ENCODE data around the gene DGKD. TPM values are rescaled to one million over a fixed set of nuclear protein-coding genes. Genes with fewer than 3 reads are reported as not detected.

DGKD gene
- total RNA-seq, 1 donor from 2014 or later = 188 TPM

DNA sequence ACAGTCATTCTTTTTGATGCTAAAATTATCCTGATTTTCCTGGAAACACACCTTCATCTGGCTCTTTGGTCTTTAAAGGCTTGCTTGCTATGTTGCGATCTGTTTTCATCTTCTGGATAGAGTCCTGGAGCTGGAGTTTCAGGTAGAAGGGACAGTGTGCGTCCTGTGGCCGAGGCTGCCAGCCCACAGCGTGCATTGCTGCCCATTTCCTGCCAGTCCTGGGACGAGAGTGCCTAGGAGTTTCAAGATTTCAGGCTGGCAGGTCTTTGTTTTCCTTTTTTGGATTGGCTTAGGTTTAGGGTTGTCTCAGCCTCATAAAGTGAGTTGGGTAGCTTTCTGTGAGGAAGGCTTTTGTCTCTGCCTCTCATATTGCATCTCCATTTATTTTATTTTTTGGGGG is 14.5 kb downstream of the DGKD start:
- intact Hi-C loops (cut with micrococcal nuclease) = loop anchor here (1.0 kb wide), 1 partner anchor 12 kb away; no protein-coding TSS in a partner anchor
- ATAC-seq (ENCODE audit: low read depth) = no peak
- H3K27me3 Mint-ChIP-seq = no peaks in the 10 kb centered on the region
- no peak overlapping the region for H3K27ac Mint-ChIP-seq
- ChIA-PET CTCF (no interaction called here), POLR2A (no interaction called here)
- TF ChIP-seq CTCF (IDR thresholded peaks at IDR 0.05) = no peak
- H3K4me1 Mint-ChIP-seq = peaks cover 80% of the 10 kb centered on the region
- DNase-seq = no peak
- H3K4me3 Mint-ChIP-seq = peak overlapping the region; percentile 1
- H3K9me3 Mint-ChIP-seq = peaks cover under 1% of the 10 kb centered on the region
- H3K36me3 Mint-ChIP-seq (ENCODE audit: low read depth) = peaks cover 63% of the 10 kb centered on the region

GRCh38 chr2:233369462-233369861 is 15.2 kb downstream of the DGKD start:
- peaks cover 59% of the 10 kb centered on the region for H3K36me3 Mint-ChIP-seq (ENCODE audit: low read depth)
- peaks cover 78% of the 10 kb centered on the region for H3K4me1 Mint-ChIP-seq
- no peak for ATAC-seq (ENCODE audit: low read depth)
- TF ChIP-seq CTCF (IDR thresholded peaks at IDR 0.05) = no peak
- ChIA-PET CTCF (interaction anchor here (1.3 kb wide), 1 partner anchor 74 kb away, joined by 3 read pairs; no protein-coding TSS in a partner anchor), POLR2A (interaction anchor here (0.6 to 1.6 kb wide), 4 partner anchors 7 to 115 kb away, joined by 3 to 6 read pairs (median 4); no protein-coding TSS in a partner anchor)
- H3K27me3 Mint-ChIP-seq = no peaks in the 10 kb centered on the region
- DNase-seq = no peak
- H3K4me3 Mint-ChIP-seq = no peak overlapping the region
- peak overlapping the region; percentile 72 for H3K27ac Mint-ChIP-seq
- intact Hi-C loops (cut with micrococcal nuclease) = loop anchor here (1.0 kb wide), 1 partner anchor 11 kb away; no protein-coding TSS in a partner anchor
- H3K9me3 Mint-ChIP-seq = no peaks in the 10 kb centered on the region

DNA sequence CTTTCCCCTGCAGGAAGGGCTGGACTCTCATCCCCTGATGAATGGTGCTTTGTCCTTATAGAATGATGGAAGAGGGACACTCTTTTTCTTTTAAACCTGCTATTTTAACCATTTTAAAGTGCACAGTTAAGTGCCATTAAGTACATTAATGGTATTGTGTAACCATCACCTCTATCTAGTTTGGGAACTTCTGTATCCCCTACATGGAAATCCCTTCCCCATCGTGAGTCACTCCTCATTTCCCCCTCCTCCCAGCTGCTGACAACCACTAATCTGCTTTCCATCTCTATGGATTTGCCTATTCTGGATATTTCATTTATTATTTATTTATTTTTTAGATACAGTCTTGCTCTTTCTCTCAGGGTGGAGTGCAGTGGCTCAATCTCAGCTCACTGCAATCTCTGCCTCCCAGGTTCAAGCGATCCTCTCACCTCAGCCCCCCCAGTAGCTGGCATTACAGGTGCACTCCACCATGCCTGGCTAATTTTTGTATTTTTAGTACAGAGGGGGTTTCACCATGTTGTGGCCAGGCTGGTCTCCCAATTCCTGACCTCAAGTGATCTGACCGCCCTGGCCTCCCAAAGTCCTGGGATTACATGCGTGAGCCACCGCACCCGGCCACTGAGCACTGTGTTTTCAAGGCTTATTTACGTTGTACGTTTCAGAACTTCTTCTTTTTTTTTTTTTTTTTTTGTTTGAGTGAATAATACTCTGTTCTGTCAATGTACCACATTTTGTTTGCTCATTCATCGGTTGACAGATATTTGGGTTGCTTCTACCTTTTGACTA is 15.8 kb downstream of the DGKD start:
- Mint-ChIP-seq H3K9me3 (no peaks in the 10 kb centered on the region), H3K4me1 (peaks cover 80% of the 10 kb centered on the region), H3K27me3 (no peaks in the 10 kb centered on the region), H3K36me3 (ENCODE audit: low read depth) (peaks cover 57% of the 10 kb centered on the region), H3K27ac (peak overlapping the region; percentile 72), H3K4me3 (peak overlapping the region; percentile 44)
- no peak for TF ChIP-seq CTCF (IDR thresholded peaks at IDR 0.05)
- intact Hi-C loops (cut with micrococcal nuclease) = loop anchor here (1.0 kb wide), 2 partner anchors 10 to 13 kb away; no protein-coding TSS in a partner anchor
- POLR2A ChIA-PET = interaction anchor here (0.6 to 1.6 kb wide), 4 partner anchors 8 to 114 kb away, joined by 3 to 6 read pairs (median 4); no protein-coding TSS in a partner anchor
- CTCF ChIA-PET = interaction anchor here (1.3 kb wide), 1 partner anchor 73 kb away, joined by 3 read pairs; no protein-coding TSS in a partner anchor
- DNase-seq (no peak), ATAC-seq (ENCODE audit: low read depth) (peak; percentile 54)

GRCh38 chr2:233371641-233372040 is 17.3 kb downstream of the DGKD start:
- intact Hi-C loops (cut with micrococcal nuclease) = no loop called here
- H3K4me3 Mint-ChIP-seq = no peak overlapping the region

More at GRCh38 chr2:233371641-233372040, 17.3 kb downstream of the DGKD start:
- no peak for TF ChIP-seq CTCF (IDR thresholded peaks at IDR 0.05)
- Mint-ChIP-seq H3K27me3 (no peaks in the 10 kb centered on the region), H3K36me3 (ENCODE audit: low read depth) (peaks cover 55% of the 10 kb centered on the region), H3K9me3 (no peaks in the 10 kb centered on the region), H3K4me1 (peaks cover 82% of the 10 kb centered on the region), H3K27ac (peak overlapping the region; percentile 46)
- DNase-seq (no peak), ATAC-seq (ENCODE audit: low read depth) (no peak)
- CTCF ChIA-PET = interaction anchor here (0.5 kb wide), 1 partner anchor 34 kb away, joined by 3 read pairs; no protein-coding TSS in a partner anchor
- POLR2A ChIA-PET = interaction anchor here (0.9 kb wide), 1 partner anchor 18 kb away, joined by 3 read pairs; the partner anchor contains the start of gene DGKD
